Measurements from ENCODE around the gene SMURF1. TPM values are rescaled to one million over a fixed set of nuclear protein-coding genes. Genes with fewer than 3 reads are reported as not detected.

Gene SMURF1
- total and polyA plus RNA-seq, 2 of the 4 experiments (the other 2 are of a cell fraction): 13.4 to 20.3 TPM

DNA sequence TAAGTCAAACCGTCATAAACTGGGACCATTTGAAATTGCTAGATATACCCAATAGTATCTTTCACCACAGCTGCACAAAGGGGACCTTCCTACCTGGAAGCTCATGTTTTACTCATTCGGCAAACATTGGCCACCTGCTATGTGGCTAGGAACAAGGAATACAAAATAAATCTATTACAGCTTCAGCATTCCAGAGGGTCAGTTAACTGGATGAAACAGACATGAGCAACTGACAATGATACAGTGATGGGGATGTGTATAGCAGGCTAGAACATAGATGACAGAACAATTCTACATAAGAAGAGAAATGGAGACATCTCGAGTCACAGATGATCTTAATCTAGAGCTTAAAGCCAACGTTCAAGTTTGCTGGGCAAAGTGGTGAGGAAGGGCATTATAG is 3.1 kb upstream of the SMURF1 start:
- intact Hi-C loops (cut with micrococcal nuclease): no loop called here
- POLR2A ChIA-PET (ENCODE audit: unreplicated experiment): no interaction called here

More for the DNA sequence above, 3.1 kb upstream of the SMURF1 start:
- Histone ChIP-seq H3K4ac (ENCODE audit: low read depth, low read length) (no peak overlapping the region), H2AFZ (replicated peaks; ENCODE audit: low read length, poor library complexity) (no peak overlapping the region), H3K56ac (ENCODE audit: extremely low read depth, insufficient read depth, low read length) (no peak overlapping the region), H2BK120ac (ENCODE audit: low read depth, low read length) (no peak overlapping the region), H3K9me1 (ENCODE audit: insufficient read depth, low read length) (no peaks in the 10 kb centered on the region; the same call in 1 of the 2 replicates), H3K9me3 (ENCODE audit: control insufficient read depth, insufficient read depth, low read length) (no peaks in the 10 kb centered on the region), H4K91ac (ENCODE audit: insufficient read depth, low read depth, low read length) (no peak overlapping the region), H4K8ac (ENCODE audit: low read depth in 2 of 2, low read length in 2 of 2) (no peak overlapping the region), H4K5ac (ENCODE audit: low read depth, low read length) (no peak overlapping the region), H2BK5ac (ENCODE audit: low read depth, low read length, poor library complexity, severe bottlenecking) (no peak overlapping the region), H2AK9ac (replicated peaks; ENCODE audit: low read depth, low read length, poor library complexity) (no peak overlapping the region), H3K4me2 (ENCODE audit: low read depth, low read length) (no peak overlapping the region), H3K9ac (ENCODE audit: low read depth, low read length) (no peak overlapping the region), H4K20me1 (ENCODE audit: insufficient read depth, low read length) (peaks cover 12% of the 10 kb centered on the region), H3K27me3 (ENCODE audit: control insufficient read depth, insufficient read depth, low read length) (no peaks in the 10 kb centered on the region), H2AK5ac (ENCODE audit: low read depth, low read length) (no peak overlapping the region), H3K36me3 (ENCODE audit: control insufficient read depth, insufficient read depth, low read length) (no peaks in the 10 kb centered on the region), H3K79me1 (ENCODE audit: low read depth in 1 of 2, low read length in 2 of 2) (peaks cover 6 to 10% of the 10 kb centered on the region in 2 experiments; a peak in 2 of 4 replicates), H3K27ac (ENCODE audit: insufficient read depth, low read length) (no peak overlapping the region), H3K4me3 (ENCODE audit: insufficient read depth, low read depth, low read length) (no peak overlapping the region), H2BK20ac (ENCODE audit: low read depth, low read length) (no peak overlapping the region), H3K14ac (replicated peaks; ENCODE audit: low read depth, low read length) (no peak overlapping the region), H2BK15ac (ENCODE audit: low read depth, low read length) (no peak overlapping the region), H3K18ac (ENCODE audit: low read depth, low read length) (no peak overlapping the region), H3K4me1 (ENCODE audit: control insufficient read depth, insufficient read depth, low read length) (no peaks in the 10 kb centered on the region; the same call in 1 of the 2 replicates), H3K23ac (ENCODE audit: low read depth, low read length) (no peak overlapping the region)
- in situ Hi-C loops (cut with MboI; ENCODE audit: low sequenced_read_pairs): no loop called here
- ATAC-seq (ENCODE audit: low read depth) (no peak), DNase-seq (no peak)
- no peak for TF ChIP-seq CEBPB (IDR thresholded peaks at IDR 0.05; ENCODE audit: low read depth, low read length)
- no peak for TF ChIP-seq SMC3 (IDR thresholded peaks at IDR 0.05; ENCODE audit: low read depth, low read length)
- no peak for TF ChIP-seq MXI1 (IDR thresholded peaks at IDR 0.05; ENCODE audit: borderline replicate concordance, low read depth, low read length)
- TF ChIP-seq RFX5 (IDR thresholded peaks at IDR 0.05; ENCODE audit: low read depth, low read length): no peak
- TF ChIP-seq MAZ (IDR thresholded peaks at IDR 0.05; ENCODE audit: borderline replicate concordance, low read depth, low read length): no peak
- no peak for TF ChIP-seq NFE2L2 (IDR thresholded peaks at IDR 0.05; ENCODE audit: low read depth, low read length)
- TF ChIP-seq CTCF (conservative IDR thresholded peaks at IDR 0.05; ENCODE audit: low read depth, low read length): no peak
- no peak for TF ChIP-seq CHD1 (IDR thresholded peaks at IDR 0.05; ENCODE audit: low read depth, low read length)
- TF ChIP-seq RCOR1 (IDR thresholded peaks at IDR 0.05; ENCODE audit: insufficient replicate concordance, low read length): no peak
- no peak for TF ChIP-seq RAD21 (IDR thresholded peaks at IDR 0.05; ENCODE audit: low read length)
- TF ChIP-seq POLR2A (IDR thresholded peaks at IDR 0.05; ENCODE audit: low read depth, low read length): no peak
- no peak for TF ChIP-seq FOS (IDR thresholded peaks at IDR 0.05; ENCODE audit: low read depth, low read length)
- TF ChIP-seq, protein P1, sequence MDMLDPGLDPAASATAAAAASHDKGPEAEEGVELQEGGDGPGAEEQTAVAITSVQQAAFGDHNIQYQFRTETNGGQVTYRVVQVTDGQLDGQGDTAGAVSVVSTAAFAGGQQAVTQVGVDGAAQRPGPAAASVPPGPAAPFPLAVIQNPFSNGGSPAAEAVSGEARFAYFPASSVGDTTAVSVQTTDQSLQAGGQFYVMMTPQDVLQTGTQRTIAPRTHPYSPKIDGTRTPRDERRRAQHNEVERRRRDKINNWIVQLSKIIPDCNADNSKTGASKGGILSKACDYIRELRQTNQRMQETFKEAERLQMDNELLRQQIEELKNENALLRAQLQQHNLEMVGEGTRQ (IDR thresholded peaks at IDR 0.05; ENCODE audit: low read depth, low read length): no peak
- no peak for TF ChIP-seq BHLHE40 (IDR thresholded peaks at IDR 0.05; ENCODE audit: low read depth, low read length)
- TF ChIP-seq MAFK (IDR thresholded peaks at IDR 0.05; ENCODE audit: low read depth, low read length): no peak
- TF ChIP-seq ELK1 (IDR thresholded peaks at IDR 0.05; ENCODE audit: borderline replicate concordance, low read depth, low read length): no peak
- dilution Hi-C loops (cut with HindIII; ENCODE audit: low sequenced_read_pairs, unreplicated experiment): no loop called here
- CTCF ChIA-PET: no interaction called here
- no TSS peak for BruUV-seq (replicated peaks)
- WGBS, 2 experiments (ENCODE audit: extremely low coverage in 2 of 2, insufficient read length in 1 of 2): no CpG with 5 or more reads among the region's 4 CpGs
